CD4-positive, alpha-beta T cell (primary cell): ENCODE data around the gene POLA1. TPM values are rescaled to one million over a fixed set of nuclear protein-coding genes. Genes with fewer than 3 reads are reported as not detected.

Experiments
- ATAC-seq: fragments of 200-7000 bp; cut with Tn5 transposase; one replicate; pipeline ENCODE4 v1.10.0; 2022; ENCODE audit warnings: mild to moderate bottlenecking; ENCODE audit not compliant: poor library complexity
- CTCF ChIA-PET: fragments of 350-600 bp; sonication (Branson Sonifier 250); formaldehyde crosslinking; loops from one replicate; lab custom pipeline; 2021; ENCODE audit warnings: antibody characterized with exemption, inconsistent platforms; lab: Charles Lee
- POLR2A ChIA-PET: fragments of 350-600 bp; sonication (Branson Sonifier 250); formaldehyde crosslinking; loops from one replicate; lab custom pipeline; 2021; ENCODE audit warnings: antibody characterized with exemption, inconsistent platforms; lab: Charles Lee
- DNase-seq, 14 experiments: peaks; one replicate each; pipeline ENCODE4 v3.0.0-alpha.2; 2013 to 2020; ENCODE audit warnings: mixed read lengths in 2 of 14
- H3K27ac ChIP-seq, 2 donors: one replicate each; pipeline versions ENCODE4 v1.5.1 to v1.7.0; 2013; ENCODE audit warnings: low read length in 2 of 2, low read depth in 1 of 2, mild to moderate bottlenecking in 1 of 2
- H3K27me3 ChIP-seq, 2 experiments: 1 replicate in 1 of 2; 2 replicates in 1 of 2; pipeline versions ENCODE4 v1.6.1 to v1.7.0; 2013; ENCODE audit warnings: low read length in 2 of 2, control low read depth in 1 of 2, mild to moderate bottlenecking in 1 of 2, moderate library complexity in 1 of 2; ENCODE audit not compliant: insufficient read depth in 2 of 2, control insufficient read depth in 1 of 2
- H3K36me3 ChIP-seq: one replicate; pipeline ENCODE4 v1.6.1; 2013; ENCODE audit warnings: low read length, control low read depth; ENCODE audit not compliant: insufficient read depth
- H3K4me1 ChIP-seq: one replicate; pipeline ENCODE4 v1.6.1; 2013; ENCODE audit warnings: low read length, control low read depth; ENCODE audit not compliant: insufficient read depth
- H3K4me3 ChIP-seq: one replicate; pipeline ENCODE4 v1.5.1; 2013; ENCODE audit warnings: mild to moderate bottlenecking, low read length, moderate library complexity
- H3K9me3 ChIP-seq, 2 experiments: 1 replicate in 1 of 2; 2 replicates in 1 of 2; pipeline versions ENCODE4 v1.6.1 to v1.7.0; 2013; ENCODE audit warnings: low read length in 2 of 2, mild to moderate bottlenecking in 2 of 2, control low read depth in 1 of 2, moderate library complexity in 1 of 2; ENCODE audit not compliant: control insufficient read depth in 1 of 2, insufficient read depth in 1 of 2
- H3K27ac Mint-ChIP-seq: one replicate; pipeline ENCODE4 v1.8.0; 2020; ENCODE audit warnings: mixed read lengths
- H3K27me3 Mint-ChIP-seq: one replicate; pipeline ENCODE4 v1.8.0; 2021; ENCODE audit warnings: mixed read lengths
- H3K36me3 Mint-ChIP-seq: one replicate; pipeline ENCODE4 v1.8.0; 2021; ENCODE audit warnings: low read depth, mixed read lengths
- H3K4me1 Mint-ChIP-seq: one replicate; pipeline ENCODE4 v1.8.0; 2021; ENCODE audit warnings: low read depth, mixed read lengths
- H3K4me3 Mint-ChIP-seq: one replicate; pipeline ENCODE4 v1.8.0; 2020; ENCODE audit warnings: mild to moderate bottlenecking, mixed read lengths
- H3K9me3 Mint-ChIP-seq: one replicate; pipeline ENCODE4 v1.8.0; 2020; ENCODE audit warnings: mixed read lengths
- CTCF ChIP-seq: fragments of 200-600 bp; IDR thresholded peaks from one replicate; pipeline ENCODE4 v1.8.0; 2022; ENCODE audit warnings: antibody characterized with exemption, mild to moderate bottlenecking
- intact Hi-C, 2 experiments: fragments of 100-400 bp; cut with DNase I in 1 of 2; cut with micrococcal nuclease in 1 of 2; formaldehyde crosslinking; loops; one replicate each; pipeline versions ENCODE4 v1.15.1 to v1.9.0; 2023 to 2025; cut with DNase I, micrococcal nuclease
- total RNA-seq, 174 experiments: library from RNA in 2 of 174; stranded (reverse) in 2 of 174; gene quantifications; one replicate each; pipeline ENCODE4 v1.2.3 and lab custom pipeline; 2021 to 2026

Gene POLA1
- total RNA-seq, 2 experiments from 2014 or later = 4.7 TPM

- H3K4me3 ChIP-seq = no peak overlapping the region
- CTCF ChIA-PET = interaction anchor here (0.9 to 1.9 kb wide), 7 partner anchors 8 to 305 kb away, joined by 3 to 5 read pairs (median 4); no protein-coding TSS in a partner anchor
- no peak overlapping the region for H3K27ac Mint-ChIP-seq
- no peaks in the 10 kb centered on the region for H3K9me3 ChIP-seq
- H3K27me3 Mint-ChIP-seq = no peaks in the 10 kb centered on the region
- DNase-seq (no peak), ATAC-seq (no peak)
- H3K36me3 ChIP-seq = no peaks in the 10 kb centered on the region
- no peaks in the 10 kb centered on the region for H3K4me1 Mint-ChIP-seq
- no peak overlapping the region for H3K4me3 Mint-ChIP-seq
- H3K9me3 Mint-ChIP-seq = no peaks in the 10 kb centered on the region
- no peaks in the 10 kb centered on the region for H3K4me1 ChIP-seq
- no peak for TF ChIP-seq CTCF
- peaks cover 9% of the 10 kb centered on the region for H3K36me3 Mint-ChIP-seq
- intact Hi-C loops = loop anchor here in 1 of 2 experiments (2.0 kb wide), 1 partner anchor 305 kb away; no protein-coding TSS in a partner anchor
- no peaks in the 10 kb centered on the region for H3K27me3 ChIP-seq
- H3K27ac ChIP-seq = no peak overlapping the region
- POLR2A ChIA-PET = interaction anchor here (0.9 kb wide), 1 partner anchor 305 kb away, joined by 4 read pairs; no protein-coding TSS in a partner anchor
Measured at GRCh38 chrX:24839331-24839730, 145.6 kb downstream of the POLA1 start.

GRCh38 chrX:24842486-24842885 lies 148.8 kb downstream of the POLA1 start:
- ChIA-PET CTCF (no interaction called here), POLR2A (no interaction called here)
- no peaks in the 10 kb centered on the region for H3K9me3 ChIP-seq
- no peaks in the 10 kb centered on the region for H3K9me3 Mint-ChIP-seq
- no peak for TF ChIP-seq CTCF
- DNase-seq (no peak), ATAC-seq (no peak)
- H3K4me3 ChIP-seq = no peak overlapping the region
- H3K27me3 Mint-ChIP-seq = no peaks in the 10 kb centered on the region
- intact Hi-C loops = no loop called here
- peaks cover 17% of the 10 kb centered on the region for H3K36me3 Mint-ChIP-seq
- no peak overlapping the region for H3K27ac ChIP-seq
- H3K36me3 ChIP-seq = no peaks in the 10 kb centered on the region
- no peak overlapping the region for H3K4me3 Mint-ChIP-seq
- no peaks in the 10 kb centered on the region for H3K4me1 Mint-ChIP-seq
- H3K27ac Mint-ChIP-seq = no peak overlapping the region
- no peaks in the 10 kb centered on the region for H3K27me3 ChIP-seq
- no peaks in the 10 kb centered on the region for H3K4me1 ChIP-seq

GRCh38 chrX:24846550-24847150 lies 152.9 kb downstream of the POLA1 start:
- no peaks in the 10 kb centered on the region for H3K27me3 ChIP-seq
- no peaks in the 10 kb centered on the region for H3K27me3 Mint-ChIP-seq
- no peak overlapping the region for H3K4me3 Mint-ChIP-seq
- H3K27ac Mint-ChIP-seq = no peak overlapping the region
- no peaks in the 10 kb centered on the region for H3K4me1 Mint-ChIP-seq
- no peaks in the 10 kb centered on the region for H3K9me3 Mint-ChIP-seq
- CTCF ChIA-PET = no interaction called here
- ATAC-seq (no peak), DNase-seq (no peak)
- H3K9me3 ChIP-seq = no peaks in the 10 kb centered on the region
- TF ChIP-seq CTCF = no peak
- intact Hi-C loops = no loop called here
- POLR2A ChIA-PET = no interaction called here
- H3K36me3 ChIP-seq = no peaks in the 10 kb centered on the region
- no peaks in the 10 kb centered on the region for H3K4me1 ChIP-seq
- H3K27ac ChIP-seq = no peak overlapping the region
- H3K4me3 ChIP-seq = no peak overlapping the region
- peaks cover 19% of the 10 kb centered on the region for H3K36me3 Mint-ChIP-seq
